Measurements from ENCODE around the gene ECHS1.
"Not testable (repeated sequence)": the region's sequence is repeated elsewhere in the genome, so short reads cannot be mapped to it uniquely, and the experiment has no call there.

Gene ECHS1

GRCh38 chr10:133373174-133374090 lies at the start of gene ECHS1:
Gene ECHS1, minus strand, starts transcription at chr10:133373354. Its CDS starts 21 bp downstream, at chr10:133373333.
- peak; percentile 93 to 94 for DNase-seq

- no peak for DNase-seq
Measured at GRCh38 chr10:133422223-133422806, 49.2 kb upstream of the ECHS1 start.

- DNase-seq = no peak
Measured at GRCh38 chr10:133421336-133422222, 48.4 kb upstream of the ECHS1 start.

- no peak for DNase-seq
Measured at GRCh38 chr10:133420579-133420978, 47.4 kb upstream of the ECHS1 start.

GRCh38 chr10:133420028-133420427 lies 46.9 kb upstream of the ECHS1 start:
- no peak for DNase-seq

- no peak for DNase-seq
Measured at GRCh38 chr10:133419211-133419950, 46.2 kb upstream of the ECHS1 start.

- DNase-seq = no peak
Measured at GRCh38 chr10:133418289-133418993, 45.3 kb upstream of the ECHS1 start.

GRCh38 chr10:133415752-133416151 lies 42.6 kb upstream of the ECHS1 start:
- DNase-seq = no peak

- not testable (repeated sequence) for DNase-seq
Measured at GRCh38 chr10:133414401-133414800, 41.2 kb upstream of the ECHS1 start.

GRCh38 chr10:133412381-133412711 lies 39.2 kb upstream of the ECHS1 start:
- DNase-seq = no peak

- DNase-seq = no peak
Measured at GRCh38 chr10:133411523-133412380, 38.6 kb upstream of the ECHS1 start.

- DNase-seq = no peak
Measured at GRCh38 chr10:133405844-133406527, 32.8 kb upstream of the ECHS1 start.

GRCh38 chr10:133405272-133405671 lies 32.1 kb upstream of the ECHS1 start:
- no peak for DNase-seq

- no peak for DNase-seq
Measured at GRCh38 chr10:133403784-133404183, 30.6 kb upstream of the ECHS1 start.

- DNase-seq = no peak
Measured at GRCh38 chr10:133403359-133403758, 30.2 kb upstream of the ECHS1 start.

- DNase-seq = no peak
Measured at GRCh38 chr10:133401981-133402725, 29.0 kb upstream of the ECHS1 start.

GRCh38 chr10:133401500-133401899 lies 28.3 kb upstream of the ECHS1 start:
- no peak for DNase-seq

GRCh38 chr10:133400624-133401424 lies 27.7 kb upstream of the ECHS1 start:
- no peak for DNase-seq

GRCh38 chr10:133399123-133399601 lies 26.0 kb upstream of the ECHS1 start:
- DNase-seq = no peak
